Liver (tissue), 9 donors: ENCODE data around the gene CPEB1. TPM values are rescaled to one million over a fixed set of nuclear protein-coding genes. Genes with fewer than 3 reads are reported as not detected.

ENCODE experiments used
- DNase-seq: peaks from one replicate; pipeline ENCODE4 v3.0.0-alpha.2; 2017; ENCODE audit warnings: low spot score
- H3K27ac ChIP-seq, 2 donors: one replicate each; pipeline ENCODE4 v1.7.0; 2013; ENCODE audit warnings: inconsistent platforms in 2 of 2, low read length in 2 of 2, control low read depth in 1 of 2, low read depth in 1 of 2, mild to moderate bottlenecking in 1 of 2
- H3K27me3 ChIP-seq, 4 donors: one replicate each; pipeline versions ENCODE4 v1.6.1 to v1.7.0; 2013; ENCODE audit warnings: low read length in 3 of 4, inconsistent platforms in 1 of 4, mild to moderate bottlenecking in 1 of 4, moderate library complexity in 1 of 4; ENCODE audit not compliant: control insufficient read depth in 4 of 4, insufficient read depth in 4 of 4
- H3K36me3 ChIP-seq, 4 donors: one replicate each; pipeline versions ENCODE4 v1.6.1 to v1.7.0; 2013; ENCODE audit warnings: low read length in 3 of 4, mild to moderate bottlenecking in 3 of 4, low read depth in 1 of 4, moderate library complexity in 1 of 4; ENCODE audit not compliant: control insufficient read depth in 4 of 4, insufficient read depth in 3 of 4
- H3K4me1 ChIP-seq, 4 donors: one replicate each; pipeline versions ENCODE4 v1.6.1 to v1.7.0; 2013; ENCODE audit warnings: low read length in 3 of 4, mild to moderate bottlenecking in 3 of 4, moderate library complexity in 1 of 4; ENCODE audit not compliant: control insufficient read depth in 4 of 4, insufficient read depth in 4 of 4
- H3K4me3 ChIP-seq, 3 donors: one replicate each; pipeline versions ENCODE4 v1.6.1 to v1.7.0; 2013; ENCODE audit warnings: low read length in 3 of 3, control low read depth in 1 of 3, low read depth in 1 of 3, mild to moderate bottlenecking in 1 of 3
- H3K9ac ChIP-seq, 2 donors: one replicate each; pipeline ENCODE4 v1.7.0; 2013; ENCODE audit warnings: low read length in 2 of 2, mild to moderate bottlenecking in 2 of 2, moderate library complexity in 2 of 2, control low read depth in 1 of 2, low read depth in 1 of 2
- H3K9me3 ChIP-seq, 4 donors: one replicate each; pipeline versions ENCODE4 v1.6.1 to v1.7.0; 2013; ENCODE audit warnings: low read length in 3 of 4; ENCODE audit not compliant: control insufficient read depth in 4 of 4
- EGR1 ChIP-seq, 2 donors: IDR thresholded peaks; 2 replicates each; pipeline ENCODE4 v1.6.1; 2016 to 2018; ENCODE audit warnings: antibody characterized with exemption in 2 of 2, low read depth in 2 of 2
- FOXA1 ChIP-seq: IDR thresholded peaks from 2 replicates; pipeline ENCODE4 v1.6.1; 2016; ENCODE audit warnings: antibody characterized with exemption
- FOXA2 ChIP-seq: IDR thresholded peaks from 2 replicates; pipeline ENCODE4 v1.6.1; 2016; ENCODE audit warnings: antibody characterized with exemption
- GABPA ChIP-seq, 2 donors: IDR thresholded peaks in 1 of 2; conservative IDR thresholded peaks in 1 of 2; 2 replicates each; pipeline ENCODE4 v1.6.1; 2016; ENCODE audit warnings: antibody characterized with exemption in 2 of 2, mild to moderate bottlenecking in 1 of 2, moderate library complexity in 1 of 2
- HNF4A ChIP-seq, 2 donors: conservative IDR thresholded peaks; 2 replicates each; pipeline ENCODE4 v1.6.1; 2016; ENCODE audit warnings: antibody characterized with exemption in 2 of 2, mild to moderate bottlenecking in 2 of 2
- HNF4G ChIP-seq: IDR thresholded peaks from 2 replicates; pipeline ENCODE4 v1.6.1; 2016; ENCODE audit warnings: antibody characterized with exemption
- JUND ChIP-seq, 2 donors: IDR thresholded peaks; 2 replicates each; pipeline ENCODE4 v1.6.1; 2016; ENCODE audit warnings: antibody characterized with exemption in 2 of 2
- RAD21 ChIP-seq, 2 donors: IDR thresholded peaks; 2 replicates each; pipeline ENCODE4 v1.6.1; 2016; ENCODE audit warnings: antibody characterized with exemption in 2 of 2, mild to moderate bottlenecking in 2 of 2
- RXRA ChIP-seq, 2 donors: IDR thresholded peaks; 2 replicates each; pipeline ENCODE4 v1.6.1; 2017 to 2018; ENCODE audit warnings: antibody characterized with exemption in 2 of 2, mild to moderate bottlenecking in 1 of 2
- SP1 ChIP-seq: IDR thresholded peaks from 2 replicates; pipeline ENCODE4 v1.6.1; 2018; ENCODE audit warnings: antibody characterized with exemption, mild to moderate bottlenecking
- TAF1 ChIP-seq: conservative IDR thresholded peaks from 2 replicates; pipeline ENCODE4 v1.6.1; 2016; ENCODE audit warnings: antibody characterized with exemption, mild to moderate bottlenecking
- YY1 ChIP-seq: IDR thresholded peaks from 2 replicates; pipeline ENCODE4 v1.6.1; 2016; ENCODE audit warnings: antibody characterized with exemption, mild to moderate bottlenecking
- WGBS: extraction: QIAGEN DNeasy Blood & Tissue Kit; methylation state at CpG from one replicate; pipeline ENCODE4 v1.1.7; 2013; 5-methylcytosine and 5-hydroxymethylcytosine counted together
- polyA plus RNA-seq, 2 donors: library from polyadenylated mRNA; stranded (reverse) in 1 of 2; unstranded in 1 of 2; fragments of 200-250 nt in 1 of 2; fragments of >200 nt in 1 of 2; fragmentation: Nextera tagmentation in 1 of 2; extraction: Ambion mirVana in 1 of 2; gene quantifications; one replicate each; pipeline versions ENCODE4 v1.2.1 to v1.2.3, GENCODE V29; 2013 to 2015
- total RNA-seq, 2 donors: library from RNA; depleted of rRNA; stranded (reverse); fragments of >200 nt; gene quantifications; one replicate each; pipeline ENCODE4 v1.2.3, GENCODE V29; 2014
- TF ChIP-seq, protein P1 (sequence below): IDR thresholded peaks from 2 replicates; pipeline ENCODE4 v1.6.1; 2016; ENCODE audit warnings: antibody characterized with exemption
- TF ChIP-seq, protein P2 (sequence below): IDR thresholded peaks from 2 replicates; pipeline ENCODE4 v1.6.1; 2016; ENCODE audit warnings: antibody characterized with exemption
- TF ChIP-seq, protein P3 (sequence below): fragments of 150-350 bp; IDR thresholded peaks from 2 replicates; pipeline ENCODE4 v1.5.1; 2017; ENCODE audit warnings: improper control_type of control experiment, low read depth, low read length; ENCODE audit not compliant: missing input control
- TF ChIP-seq, protein P4 (sequence below): IDR thresholded peaks from 2 replicates; pipeline ENCODE4 v1.6.1; 2016; ENCODE audit warnings: antibody characterized with exemption, mild to moderate bottlenecking
- TF ChIP-seq, protein P5 (sequence below): IDR thresholded peaks from 2 replicates; pipeline ENCODE4 v1.6.1; 2016; ENCODE audit warnings: antibody characterized with exemption
- donor health status: healthy.
- donor health status: healthy.
- donor health status: healthy.
- donor health status: healthy.
- donor health status: healthy.

Gene CPEB1
- total and polyA plus RNA-seq, 4 donors = under 0.01 to 0.14 (median 0.05) TPM; not detected in 1

DNA sequence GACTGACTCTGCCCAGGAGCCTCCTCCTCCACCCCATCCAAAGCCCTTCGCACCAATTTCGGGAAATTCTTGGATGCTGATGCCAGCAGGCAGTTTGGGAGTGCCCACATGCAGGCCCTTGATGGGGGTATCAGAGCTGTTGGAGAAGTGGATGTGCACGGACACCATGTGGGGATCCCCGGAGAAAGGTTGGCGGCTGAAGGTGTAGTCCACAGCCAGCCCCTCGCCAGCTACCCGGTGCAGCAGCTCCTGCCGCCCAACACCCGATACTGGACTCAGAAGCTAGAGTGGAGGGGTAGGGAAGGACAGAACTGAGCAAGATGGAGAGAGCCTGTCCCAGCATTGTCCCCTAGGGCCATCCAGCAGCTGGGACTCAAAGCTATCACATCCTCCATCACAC lies 15.5 kb upstream of the CPEB1 start:
- no peaks in the 10 kb centered on the region for H3K36me3 ChIP-seq
- H3K4me3 ChIP-seq = no peak overlapping the region
- DNase-seq = no peak
- H3K9me3 ChIP-seq = no peaks in the 10 kb centered on the region
- H3K9ac ChIP-seq = no peak overlapping the region
- TF ChIP-seq TAF1 (no peak), HNF4A (conservative IDR thresholded peaks at IDR 0.05) (no peak), SP1 (no peak)
- TF ChIP-seq, protein P1, sequence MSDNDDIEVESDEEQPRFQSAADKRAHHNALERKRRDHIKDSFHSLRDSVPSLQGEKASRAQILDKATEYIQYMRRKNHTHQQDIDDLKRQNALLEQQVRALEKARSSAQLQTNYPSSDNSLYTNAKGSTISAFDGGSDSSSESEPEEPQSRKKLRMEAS = no peak
- TF ChIP-seq, protein P2, sequence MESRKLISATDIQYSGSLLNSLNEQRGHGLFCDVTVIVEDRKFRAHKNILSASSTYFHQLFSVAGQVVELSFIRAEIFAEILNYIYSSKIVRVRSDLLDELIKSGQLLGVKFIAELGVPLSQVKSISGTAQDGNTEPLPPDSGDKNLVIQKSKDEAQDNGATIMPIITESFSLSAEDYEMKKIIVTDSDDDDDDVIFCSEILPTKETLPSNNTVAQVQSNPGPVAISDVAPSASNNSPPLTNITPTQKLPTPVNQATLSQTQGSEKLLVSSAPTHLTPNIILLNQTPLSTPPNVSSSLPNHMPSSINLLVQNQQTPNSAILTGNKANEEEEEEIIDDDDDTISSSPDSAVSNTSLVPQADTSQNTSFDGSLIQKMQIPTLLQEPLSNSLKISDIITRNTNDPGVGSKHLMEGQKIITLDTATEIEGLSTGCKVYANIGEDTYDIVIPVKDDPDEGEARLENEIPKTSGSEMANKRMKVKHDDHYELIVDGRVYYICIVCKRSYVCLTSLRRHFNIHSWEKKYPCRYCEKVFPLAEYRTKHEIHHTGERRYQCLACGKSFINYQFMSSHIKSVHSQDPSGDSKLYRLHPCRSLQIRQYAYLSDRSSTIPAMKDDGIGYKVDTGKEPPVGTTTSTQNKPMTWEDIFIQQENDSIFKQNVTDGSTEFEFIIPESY = no peak
- TF ChIP-seq, protein P3, sequence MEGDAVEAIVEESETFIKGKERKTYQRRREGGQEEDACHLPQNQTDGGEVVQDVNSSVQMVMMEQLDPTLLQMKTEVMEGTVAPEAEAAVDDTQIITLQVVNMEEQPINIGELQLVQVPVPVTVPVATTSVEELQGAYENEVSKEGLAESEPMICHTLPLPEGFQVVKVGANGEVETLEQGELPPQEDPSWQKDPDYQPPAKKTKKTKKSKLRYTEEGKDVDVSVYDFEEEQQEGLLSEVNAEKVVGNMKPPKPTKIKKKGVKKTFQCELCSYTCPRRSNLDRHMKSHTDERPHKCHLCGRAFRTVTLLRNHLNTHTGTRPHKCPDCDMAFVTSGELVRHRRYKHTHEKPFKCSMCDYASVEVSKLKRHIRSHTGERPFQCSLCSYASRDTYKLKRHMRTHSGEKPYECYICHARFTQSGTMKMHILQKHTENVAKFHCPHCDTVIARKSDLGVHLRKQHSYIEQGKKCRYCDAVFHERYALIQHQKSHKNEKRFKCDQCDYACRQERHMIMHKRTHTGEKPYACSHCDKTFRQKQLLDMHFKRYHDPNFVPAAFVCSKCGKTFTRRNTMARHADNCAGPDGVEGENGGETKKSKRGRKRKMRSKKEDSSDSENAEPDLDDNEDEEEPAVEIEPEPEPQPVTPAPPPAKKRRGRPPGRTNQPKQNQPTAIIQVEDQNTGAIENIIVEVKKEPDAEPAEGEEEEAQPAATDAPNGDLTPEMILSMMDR = no peak
- WGBS = 70% methylated on average over 9 of the region's 9 CpGs
- H3K27ac ChIP-seq = no peak overlapping the region
- H3K27me3 ChIP-seq = peaks cover 0 to 2% (median 1%) of the 10 kb centered on the region in 4 donors
- H3K4me1 ChIP-seq = no peaks in the 10 kb centered on the region

DNA sequence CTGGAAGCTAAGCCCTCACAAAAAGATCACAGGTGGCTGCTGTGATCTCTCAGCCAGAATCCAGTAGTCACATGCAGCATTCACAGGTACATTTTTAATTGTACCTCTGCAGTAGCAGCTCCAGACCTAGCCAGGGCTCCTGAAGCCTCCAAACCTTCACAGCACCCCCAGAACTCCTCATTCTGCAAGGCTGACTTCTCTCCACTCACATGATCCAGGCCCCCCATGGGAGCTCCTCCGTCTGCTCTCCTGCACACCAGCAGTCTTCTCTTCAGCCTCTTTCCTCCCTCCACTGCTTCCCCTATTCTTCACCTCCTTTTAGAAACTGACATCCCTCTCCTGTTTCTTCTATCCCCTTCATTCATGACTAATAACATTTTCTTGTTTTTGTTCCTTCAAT lies 13.2 kb upstream of the CPEB1 start:
- DNase-seq = no peak
- TF ChIP-seq EGR1 (IDR thresholded peaks at IDR 0.05; ENCODE audit: low read depth in 2 of 2) (no peak), TAF1 (no peak), HNF4A (conservative IDR thresholded peaks at IDR 0.05) (no peak), SP1 (no peak), JUND (IDR thresholded peaks at IDR 0.05) (no peak), YY1 (no peak), RAD21 (IDR thresholded peaks at IDR 0.05) (no peak), RXRA (IDR thresholded peaks at IDR 0.05) (no peak), HNF4G (no peak), GABPA (IDR thresholded peaks at IDR 0.05 in 1 of 2, conservative IDR thresholded peaks at IDR 0.05 in 1 of 2) (no peak), FOXA1 (no peak), FOXA2 (no peak)
- TF ChIP-seq, protein P3 = no peak
- TF ChIP-seq, protein P1 = no peak
- TF ChIP-seq, protein P4, sequence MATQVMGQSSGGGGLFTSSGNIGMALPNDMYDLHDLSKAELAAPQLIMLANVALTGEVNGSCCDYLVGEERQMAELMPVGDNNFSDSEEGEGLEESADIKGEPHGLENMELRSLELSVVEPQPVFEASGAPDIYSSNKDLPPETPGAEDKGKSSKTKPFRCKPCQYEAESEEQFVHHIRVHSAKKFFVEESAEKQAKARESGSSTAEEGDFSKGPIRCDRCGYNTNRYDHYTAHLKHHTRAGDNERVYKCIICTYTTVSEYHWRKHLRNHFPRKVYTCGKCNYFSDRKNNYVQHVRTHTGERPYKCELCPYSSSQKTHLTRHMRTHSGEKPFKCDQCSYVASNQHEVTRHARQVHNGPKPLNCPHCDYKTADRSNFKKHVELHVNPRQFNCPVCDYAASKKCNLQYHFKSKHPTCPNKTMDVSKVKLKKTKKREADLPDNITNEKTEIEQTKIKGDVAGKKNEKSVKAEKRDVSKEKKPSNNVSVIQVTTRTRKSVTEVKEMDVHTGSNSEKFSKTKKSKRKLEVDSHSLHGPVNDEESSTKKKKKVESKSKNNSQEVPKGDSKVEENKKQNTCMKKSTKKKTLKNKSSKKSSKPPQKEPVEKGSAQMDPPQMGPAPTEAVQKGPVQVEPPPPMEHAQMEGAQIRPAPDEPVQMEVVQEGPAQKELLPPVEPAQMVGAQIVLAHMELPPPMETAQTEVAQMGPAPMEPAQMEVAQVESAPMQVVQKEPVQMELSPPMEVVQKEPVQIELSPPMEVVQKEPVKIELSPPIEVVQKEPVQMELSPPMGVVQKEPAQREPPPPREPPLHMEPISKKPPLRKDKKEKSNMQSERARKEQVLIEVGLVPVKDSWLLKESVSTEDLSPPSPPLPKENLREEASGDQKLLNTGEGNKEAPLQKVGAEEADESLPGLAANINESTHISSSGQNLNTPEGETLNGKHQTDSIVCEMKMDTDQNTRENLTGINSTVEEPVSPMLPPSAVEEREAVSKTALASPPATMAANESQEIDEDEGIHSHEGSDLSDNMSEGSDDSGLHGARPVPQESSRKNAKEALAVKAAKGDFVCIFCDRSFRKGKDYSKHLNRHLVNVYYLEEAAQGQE = no peak
- TF ChIP-seq, protein P2 = no peak
- TF ChIP-seq, protein P5, sequence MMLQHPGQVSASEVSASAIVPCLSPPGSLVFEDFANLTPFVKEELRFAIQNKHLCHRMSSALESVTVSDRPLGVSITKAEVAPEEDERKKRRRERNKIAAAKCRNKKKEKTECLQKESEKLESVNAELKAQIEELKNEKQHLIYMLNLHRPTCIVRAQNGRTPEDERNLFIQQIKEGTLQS = no peak

More for the DNA sequence above, 13.2 kb upstream of the CPEB1 start:
- H3K27me3 ChIP-seq = peaks cover 0 to 5% (median 1%) of the 10 kb centered on the region in 4 donors
- H3K9me3 ChIP-seq = no peaks in the 10 kb centered on the region
- no peak overlapping the region for H3K9ac ChIP-seq
- no peak overlapping the region for H3K4me3 ChIP-seq
- H3K27ac ChIP-seq = no peak overlapping the region
- 52% methylated on average over 1 of the region's 1 CpG for WGBS
- H3K4me1 ChIP-seq = no peaks in the 10 kb centered on the region
- no peaks in the 10 kb centered on the region for H3K36me3 ChIP-seq
